T-helper 17 cell (primary cell): ENCODE results near the gene SEMA3B. TPM values are rescaled to one million over a fixed set of nuclear protein-coding genes. Genes with fewer than 3 reads are reported as not detected.
"Not testable (repeated sequence)": the region's sequence is repeated elsewhere in the genome, so short reads cannot be mapped to it uniquely, and the experiment has no call there.

Experiments used
- ATAC-seq: fragments of 150-1000 bp; cut with Tn5 transposase; 2 replicates; pipeline ENCODE4 v1.10.0; 2021; ENCODE audit warnings: mild to moderate bottlenecking, moderate library complexity
- DNase-seq, 3 donors: peaks; one replicate each; pipeline versions ENCODE4 v3.0.0 to v3.0.0-alpha.2; 2020 to 2021
- H3K9me3 ChIP-seq: one replicate; pipeline ENCODE4 v1.7.0; 2013; ENCODE audit warnings: low read length, mild to moderate bottlenecking; ENCODE audit not compliant: control insufficient read depth, poor library complexity, severe bottlenecking
- H3K27ac Mint-ChIP-seq: one replicate; pipeline ENCODE4 v1.8.0; 2022; ENCODE audit warnings: mild to moderate bottlenecking, moderate library complexity, mixed read lengths
- H3K27me3 Mint-ChIP-seq: one replicate; pipeline ENCODE4 v1.8.0; 2022; ENCODE audit warnings: mixed read lengths
- H3K36me3 Mint-ChIP-seq: one replicate; pipeline ENCODE4 v1.8.0; 2022; ENCODE audit warnings: low read depth, mixed read lengths
- H3K4me1 Mint-ChIP-seq: one replicate; pipeline ENCODE4 v1.8.0; 2022; ENCODE audit warnings: mild to moderate bottlenecking, mixed read lengths
- H3K4me3 Mint-ChIP-seq: one replicate; pipeline ENCODE4 v1.8.0; 2022; ENCODE audit warnings: mild to moderate bottlenecking, moderate library complexity, mixed read lengths
- total RNA-seq, 4 donors: library from RNA in 2 of 4; stranded (reverse) in 2 of 4; gene quantifications; one replicate each; pipeline ENCODE4 v1.2.3 and lab custom pipeline; 2022 to 2026

SEMA3B gene
- 1 to 10 TPM; 1.7 to 1.8 TPM for total RNA-seq
- total RNA-seq (lab: John Stamatoyannopoulos, UW): 2.1 to 3.9 reads per million in 2 donors

DNA sequence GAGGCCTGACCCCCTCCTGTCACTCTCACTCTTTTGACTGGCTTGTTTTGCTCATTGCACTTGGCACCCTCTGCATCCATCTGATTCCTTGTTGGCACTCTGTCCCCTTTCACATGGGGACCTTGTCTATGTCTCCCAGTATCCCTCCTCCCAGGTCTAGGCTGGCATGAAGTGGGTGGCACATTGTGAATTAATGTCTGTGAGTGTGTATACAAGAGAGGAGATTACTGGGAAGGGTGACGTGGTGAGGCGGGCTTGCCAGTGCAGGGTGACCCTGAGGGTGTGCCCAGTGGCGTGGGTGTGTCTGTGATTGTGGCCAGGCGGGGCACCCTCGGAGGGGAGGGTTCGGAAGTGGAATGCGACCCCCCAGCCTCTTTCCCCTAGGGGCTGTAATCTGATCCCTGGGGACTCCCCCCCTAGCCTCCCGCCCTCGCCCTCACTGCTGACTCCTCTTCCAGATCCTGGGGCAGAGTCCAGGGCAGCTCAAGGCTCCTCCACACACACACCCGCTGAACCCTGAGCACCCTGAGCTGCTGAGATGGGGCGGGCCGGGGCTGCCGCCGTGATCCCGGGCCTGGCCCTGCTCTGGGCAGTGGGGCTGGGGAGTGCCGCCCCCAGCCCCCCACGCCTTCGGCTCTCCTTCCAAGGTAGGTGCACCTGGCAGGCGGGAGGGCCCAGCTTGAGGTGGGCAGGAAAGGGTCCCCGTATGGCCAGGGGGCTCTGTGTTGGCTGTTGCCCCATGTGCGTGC is at the start of gene SEMA3B:
SEMA3B (plus strand) TSS at position 445 of the 749 bp plus-strand sequence; CDS start at position 539, 94 bp downstream.
- DNase-seq (no peak), ATAC-seq (no peak)
- Mint-ChIP-seq H3K27ac (no peak within 1 kb of the TSS), H3K4me1 (peaks cover 7% of the 10 kb centered on the region), H3K27me3 (peaks cover 6% of the 10 kb centered on the region), H3K36me3 (peaks cover 3% of the 10 kb centered on the region), H3K4me3 (peak within 1 kb of the TSS; percentile 62)
- no peaks in the 10 kb centered on the region for H3K9me3 ChIP-seq

DNA sequence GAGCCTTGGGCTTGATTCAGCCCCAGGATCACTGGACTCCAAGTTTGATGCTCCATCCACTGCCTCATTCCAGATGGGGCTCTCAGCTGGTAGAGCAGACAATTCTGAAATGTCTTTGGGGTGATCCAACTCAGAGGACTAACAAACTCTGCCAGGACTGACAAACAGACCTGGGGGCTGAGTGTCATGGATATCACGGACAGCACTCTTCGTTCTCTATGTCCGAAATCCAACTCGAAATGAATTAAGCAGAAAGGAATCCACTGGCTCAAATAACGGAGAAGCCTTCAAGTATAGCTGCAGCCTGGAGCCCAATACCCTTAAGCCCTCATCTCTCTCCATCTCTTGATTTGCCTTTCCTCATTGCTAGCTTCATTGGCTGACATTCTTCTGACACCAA is 49.7 kb upstream of the SEMA3B start:
- no peak for ATAC-seq
- H3K27ac Mint-ChIP-seq: no peak overlapping the region
- peaks cover 6% of the 10 kb centered on the region for H3K4me1 Mint-ChIP-seq
- no peak for DNase-seq
- no peak overlapping the region for H3K4me3 Mint-ChIP-seq
- no peaks in the 10 kb centered on the region for H3K27me3 Mint-ChIP-seq
- H3K36me3 Mint-ChIP-seq: no peaks in the 10 kb centered on the region
- no peaks in the 10 kb centered on the region for H3K9me3 ChIP-seq

DNA sequence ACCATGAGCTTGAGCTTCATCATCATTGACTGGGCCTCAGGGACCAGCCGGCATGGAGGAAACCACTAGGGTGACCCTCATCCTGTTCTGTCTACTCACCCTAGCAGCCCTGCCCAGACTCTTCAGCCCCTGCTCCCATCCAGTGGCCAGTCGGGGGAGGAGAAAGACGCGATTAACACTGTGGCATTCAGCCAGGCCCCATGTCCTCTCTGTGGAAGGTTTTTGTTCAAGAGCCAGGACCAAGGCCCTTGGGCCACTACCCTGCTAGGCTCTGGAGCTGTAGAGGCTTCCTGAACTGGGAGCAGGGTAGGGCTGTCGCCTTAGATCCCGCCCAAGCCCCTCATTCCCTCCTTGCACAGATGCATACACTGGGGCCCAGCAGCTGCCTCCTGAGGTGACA is 48.8 kb upstream of the SEMA3B start:
- DNase-seq (no peak), ATAC-seq (no peak)
- Mint-ChIP-seq H3K27me3 (no peaks in the 10 kb centered on the region), H3K4me1 (peaks cover 8% of the 10 kb centered on the region), H3K27ac (peak overlapping the region; percentile 53), H3K36me3 (no peaks in the 10 kb centered on the region), H3K4me3 (peak overlapping the region; percentile 19)
- H3K9me3 ChIP-seq: no peaks in the 10 kb centered on the region

DNA sequence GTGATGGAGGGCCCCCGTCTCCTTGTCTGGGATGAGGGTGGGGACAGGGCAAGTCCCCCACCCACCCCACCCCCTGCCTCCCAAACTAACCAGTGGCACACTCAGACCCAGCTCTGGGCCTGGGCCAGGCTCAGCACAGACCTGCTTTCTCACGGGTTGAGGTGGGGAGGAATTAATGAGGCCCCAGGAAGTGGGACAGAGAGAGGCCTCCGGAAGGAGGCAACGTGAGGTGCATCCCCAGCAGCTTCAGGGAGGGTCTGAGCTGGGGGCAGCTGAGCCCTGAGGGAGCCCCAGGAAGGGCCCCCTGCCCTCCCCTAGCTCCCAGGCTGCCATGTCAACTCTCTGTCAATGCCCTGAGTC is 47.9 kb upstream of the SEMA3B start:
- DNase-seq: no peak
- peaks cover 13% of the 10 kb centered on the region for H3K4me1 Mint-ChIP-seq
- no peaks in the 10 kb centered on the region for H3K36me3 Mint-ChIP-seq
- ATAC-seq: no peak
- no peaks in the 10 kb centered on the region for H3K9me3 ChIP-seq
- H3K4me3 Mint-ChIP-seq: no peak overlapping the region
- H3K27me3 Mint-ChIP-seq: no peaks in the 10 kb centered on the region
- peak overlapping the region; percentile 53 for H3K27ac Mint-ChIP-seq

DNA sequence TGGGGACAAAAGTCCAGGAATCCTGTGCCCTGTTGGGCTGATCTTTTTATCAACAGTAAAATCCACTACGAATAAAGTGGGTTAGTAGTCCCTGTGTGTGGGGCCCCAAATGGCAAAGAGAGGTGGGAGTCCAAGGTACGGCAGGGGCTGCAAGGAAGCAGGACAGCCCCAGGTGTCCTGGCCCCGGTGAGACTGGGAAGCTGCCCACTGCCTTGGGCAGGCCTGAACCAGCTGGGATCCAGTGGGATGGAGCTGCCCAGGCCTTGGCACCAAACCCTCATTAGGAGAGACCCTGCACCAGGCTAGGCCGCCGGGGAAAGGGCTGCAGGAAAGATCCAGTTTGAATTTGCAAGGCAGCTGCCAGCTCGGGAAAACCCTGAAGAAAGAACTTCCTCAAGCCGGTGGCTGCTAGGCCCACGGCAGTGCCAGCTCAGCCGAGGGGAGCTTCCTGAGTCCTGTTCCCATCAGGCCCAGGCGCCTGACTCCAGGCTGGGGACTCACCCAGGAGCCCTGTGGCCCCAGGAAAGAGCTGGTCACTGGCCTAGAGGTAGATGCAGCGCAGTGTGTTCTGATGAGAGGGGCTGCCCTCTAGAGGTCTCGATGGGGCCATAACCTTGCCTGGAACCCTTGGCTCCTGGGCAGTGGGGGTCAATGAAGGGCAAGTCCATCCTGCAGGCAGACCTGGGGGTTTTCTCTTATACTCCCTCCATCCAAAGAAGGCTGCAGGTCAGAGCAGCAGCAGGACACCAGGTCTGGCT is 47.4 kb upstream of the SEMA3B start:
- Mint-ChIP-seq H3K4me3 (no peak overlapping the region), H3K36me3 (no peaks in the 10 kb centered on the region), H3K4me1 (peaks cover 16% of the 10 kb centered on the region), H3K27me3 (no peaks in the 10 kb centered on the region), H3K27ac (peak overlapping the region; percentile 53)
- no peaks in the 10 kb centered on the region for H3K9me3 ChIP-seq
- ATAC-seq: no peak
- DNase-seq: no peak

DNA sequence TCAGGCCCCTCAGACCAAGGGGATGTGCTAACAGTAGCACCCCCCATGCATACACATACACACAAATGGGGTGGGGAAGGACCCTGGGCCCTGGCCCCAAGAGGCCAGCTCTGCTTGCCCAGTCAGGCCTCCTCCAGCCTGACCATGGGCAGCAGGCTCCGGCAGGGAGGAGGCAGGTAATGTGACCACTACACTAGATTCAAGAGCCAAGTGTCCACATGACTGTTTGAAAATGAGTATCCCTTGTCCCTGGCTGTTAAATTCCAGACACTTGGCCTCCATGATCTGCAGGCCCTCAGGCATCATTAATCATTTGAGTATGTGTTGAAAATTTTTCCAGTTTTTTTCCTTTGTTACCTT is 46.8 kb upstream of the SEMA3B start:
- Mint-ChIP-seq H3K36me3 (no peaks in the 10 kb centered on the region), H3K27ac (no peak overlapping the region), H3K4me1 (peaks cover 20% of the 10 kb centered on the region), H3K27me3 (no peaks in the 10 kb centered on the region), H3K4me3 (no peak overlapping the region)
- no peaks in the 10 kb centered on the region for H3K9me3 ChIP-seq
- ATAC-seq: no peak
- no peak for DNase-seq

DNA sequence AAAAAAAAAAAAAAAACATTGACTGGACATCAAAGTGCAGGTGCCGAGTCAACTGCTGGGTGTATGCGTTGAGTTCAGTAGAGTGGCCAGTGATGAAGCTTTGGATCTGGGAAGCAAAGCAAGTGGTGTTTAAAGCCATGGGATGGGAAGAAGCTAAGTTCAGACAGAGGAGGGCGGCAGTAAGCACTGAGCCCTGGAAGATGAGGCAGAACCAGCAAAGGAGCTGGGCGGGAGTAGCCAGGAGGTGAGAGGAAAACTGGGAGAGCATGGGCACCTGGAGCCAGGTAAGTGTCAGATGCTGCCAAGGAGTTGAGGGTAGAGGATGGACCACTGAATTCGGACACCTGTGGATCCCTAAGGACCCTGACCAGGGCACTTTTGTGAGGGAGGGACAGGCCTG is 44.3 kb upstream of the SEMA3B start:
- Mint-ChIP-seq H3K4me1 (peaks cover 31% of the 10 kb centered on the region), H3K27ac (no peak overlapping the region), H3K4me3 (peak overlapping the region; percentile 67), H3K27me3 (no peaks in the 10 kb centered on the region), H3K36me3 (no peaks in the 10 kb centered on the region)
- no peak for ATAC-seq
- no peak for DNase-seq
- no peaks in the 10 kb centered on the region for H3K9me3 ChIP-seq

DNA sequence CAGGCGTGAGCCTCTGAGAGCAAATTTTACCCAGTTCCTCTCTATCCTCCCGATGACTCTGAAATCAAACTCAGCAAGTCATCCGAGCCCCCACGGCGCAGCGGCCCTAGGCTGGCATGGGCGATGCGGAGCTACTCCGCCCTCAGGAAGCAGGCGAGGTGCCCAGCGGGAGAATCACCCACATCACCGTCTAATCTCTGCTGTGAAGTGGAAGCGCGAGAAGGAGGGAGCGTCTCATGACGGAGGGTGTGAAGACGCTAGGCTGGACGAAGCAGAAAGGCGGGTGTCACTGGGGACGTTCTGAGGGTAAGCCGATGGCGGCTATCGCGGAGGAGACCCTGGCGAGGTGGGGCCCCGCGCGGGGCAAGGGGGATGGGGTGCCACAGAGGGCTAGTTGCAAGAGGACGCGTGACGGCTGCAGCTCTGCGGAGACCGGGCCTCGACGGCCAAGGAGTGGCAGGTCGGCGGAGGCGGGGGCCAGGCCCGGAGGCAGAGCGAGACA is 42.0 kb upstream of the SEMA3B start:
- peak overlapping the region; percentile 87 for H3K27ac Mint-ChIP-seq
- peak overlapping the region; percentile 97 for H3K4me3 Mint-ChIP-seq
- H3K27me3 Mint-ChIP-seq: no peaks in the 10 kb centered on the region
- ATAC-seq (peak; percentile 34), DNase-seq (peak in 2 of 3 donors; percentile 27 to 30)
- H3K9me3 ChIP-seq: no peaks in the 10 kb centered on the region
- H3K4me1 Mint-ChIP-seq: peaks cover 30% of the 10 kb centered on the region
- H3K36me3 Mint-ChIP-seq: no peaks in the 10 kb centered on the region

DNA sequence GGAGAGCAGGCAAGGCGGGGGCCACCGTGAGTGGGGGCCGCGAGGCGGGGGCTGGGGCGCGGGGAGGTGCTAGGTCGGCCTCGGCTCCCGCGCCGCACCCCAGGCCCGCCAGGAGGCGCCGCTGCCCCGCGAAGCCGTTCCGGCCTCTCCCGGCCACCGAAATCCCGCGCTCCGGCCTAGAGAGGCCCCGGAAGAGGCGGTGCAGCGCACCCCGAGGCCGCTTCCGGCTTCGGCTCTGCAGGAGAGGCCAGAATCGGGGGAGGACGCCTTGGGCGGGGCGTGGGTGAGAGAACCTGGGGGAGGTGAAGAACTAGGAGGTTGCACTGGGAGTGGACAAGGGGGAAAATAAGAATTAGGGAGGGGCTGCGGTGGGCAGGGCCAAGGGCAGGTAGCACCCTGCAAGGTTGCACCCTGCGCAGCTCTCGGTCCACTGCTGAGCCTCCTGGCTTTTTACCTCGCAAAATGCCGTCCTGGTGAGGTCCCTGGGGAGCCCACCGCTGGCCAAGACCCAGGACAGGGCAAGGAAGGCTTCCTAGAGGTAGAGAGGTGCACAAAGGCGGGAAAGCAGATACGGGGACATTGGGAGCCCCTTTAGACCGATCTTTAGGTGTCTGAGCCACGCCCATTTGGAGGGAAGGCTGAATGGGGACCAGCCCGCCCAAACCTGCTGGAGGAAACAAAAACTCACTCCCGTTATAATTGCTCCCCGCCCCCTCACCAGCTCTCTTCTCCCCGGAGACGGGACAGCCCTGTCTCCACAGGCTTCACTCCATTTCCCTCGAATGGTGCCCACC is 41.4 kb upstream of the SEMA3B start:
- H3K4me3 Mint-ChIP-seq: peak overlapping the region; percentile 97
- no peaks in the 10 kb centered on the region for H3K9me3 ChIP-seq
- no peaks in the 10 kb centered on the region for H3K27me3 Mint-ChIP-seq
- DNase-seq (peak; percentile 90 to 92 (median 90)), ATAC-seq (peak; percentile 83)
- H3K36me3 Mint-ChIP-seq: no peaks in the 10 kb centered on the region
- H3K4me1 Mint-ChIP-seq: peaks cover 30% of the 10 kb centered on the region
- H3K27ac Mint-ChIP-seq: peak overlapping the region; percentile 87

DNA sequence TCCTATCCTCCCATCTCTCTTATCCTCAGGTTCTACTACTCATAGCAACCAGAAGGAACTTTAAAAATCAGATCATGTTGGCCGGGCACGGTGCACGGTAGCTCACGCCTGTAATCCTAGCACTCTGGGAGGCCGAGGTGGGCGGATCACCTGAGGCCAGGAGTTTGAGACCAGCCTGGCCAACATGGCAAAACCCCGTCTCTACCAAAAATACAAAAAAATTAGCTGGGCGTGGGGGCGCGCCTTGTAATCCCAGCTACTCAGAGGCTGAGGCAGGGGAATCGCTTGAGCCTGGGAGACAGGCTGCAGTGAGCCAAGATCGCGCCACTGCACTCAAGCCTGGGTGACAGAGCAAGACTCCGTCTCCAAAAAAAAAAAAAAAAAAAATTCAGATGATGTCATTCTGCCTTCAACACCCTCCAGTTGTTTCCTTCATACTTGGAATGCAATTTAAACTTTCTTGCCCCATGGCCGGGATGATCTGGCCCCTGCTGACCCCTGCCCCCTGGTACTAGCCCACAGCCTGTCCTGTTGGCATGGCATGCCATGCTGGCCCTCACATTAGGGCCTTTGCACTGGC is 40.7 kb upstream of the SEMA3B start:
- peak overlapping the region; percentile 97 for H3K4me3 Mint-ChIP-seq

DNA sequence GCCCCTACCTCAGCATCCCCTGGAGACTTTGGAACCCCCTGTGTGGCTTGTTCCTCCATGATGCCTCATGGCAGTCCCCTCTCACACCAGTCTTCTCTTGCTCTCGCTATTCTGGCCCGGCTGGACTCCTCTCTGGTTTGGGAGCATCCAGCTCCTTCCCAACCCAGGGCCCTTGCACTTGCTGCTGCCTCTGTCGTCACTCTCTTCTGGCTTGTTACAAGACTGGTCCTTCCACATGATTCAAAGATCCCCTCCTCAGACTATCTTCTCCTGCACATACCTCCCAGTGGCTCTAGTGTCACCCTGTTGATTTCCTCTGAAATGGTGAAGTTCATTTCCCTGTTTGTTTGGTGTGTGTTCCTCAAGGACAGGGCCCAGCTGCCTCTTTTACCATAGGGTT is 39.5 kb upstream of the SEMA3B start:
- H3K27me3 Mint-ChIP-seq: no peaks in the 10 kb centered on the region
- ATAC-seq (no peak), DNase-seq (no peak)
- no peaks in the 10 kb centered on the region for H3K9me3 ChIP-seq
- peaks cover 35% of the 10 kb centered on the region for H3K4me1 Mint-ChIP-seq
- H3K36me3 Mint-ChIP-seq: no peaks in the 10 kb centered on the region
- H3K4me3 Mint-ChIP-seq: no peak overlapping the region
- peak overlapping the region; percentile 74 for H3K27ac Mint-ChIP-seq

More for the DNA sequence above, 40.7 kb upstream of the SEMA3B start:
- H3K27me3 Mint-ChIP-seq, H3K9me3 ChIP-seq, ATAC-seq, H3K36me3 Mint-ChIP-seq, DNase-seq: not testable (repeated sequence)
- H3K27ac Mint-ChIP-seq: peak overlapping the region; percentile 87
- peaks cover 33% of the 10 kb centered on the region for H3K4me1 Mint-ChIP-seq

DNA sequence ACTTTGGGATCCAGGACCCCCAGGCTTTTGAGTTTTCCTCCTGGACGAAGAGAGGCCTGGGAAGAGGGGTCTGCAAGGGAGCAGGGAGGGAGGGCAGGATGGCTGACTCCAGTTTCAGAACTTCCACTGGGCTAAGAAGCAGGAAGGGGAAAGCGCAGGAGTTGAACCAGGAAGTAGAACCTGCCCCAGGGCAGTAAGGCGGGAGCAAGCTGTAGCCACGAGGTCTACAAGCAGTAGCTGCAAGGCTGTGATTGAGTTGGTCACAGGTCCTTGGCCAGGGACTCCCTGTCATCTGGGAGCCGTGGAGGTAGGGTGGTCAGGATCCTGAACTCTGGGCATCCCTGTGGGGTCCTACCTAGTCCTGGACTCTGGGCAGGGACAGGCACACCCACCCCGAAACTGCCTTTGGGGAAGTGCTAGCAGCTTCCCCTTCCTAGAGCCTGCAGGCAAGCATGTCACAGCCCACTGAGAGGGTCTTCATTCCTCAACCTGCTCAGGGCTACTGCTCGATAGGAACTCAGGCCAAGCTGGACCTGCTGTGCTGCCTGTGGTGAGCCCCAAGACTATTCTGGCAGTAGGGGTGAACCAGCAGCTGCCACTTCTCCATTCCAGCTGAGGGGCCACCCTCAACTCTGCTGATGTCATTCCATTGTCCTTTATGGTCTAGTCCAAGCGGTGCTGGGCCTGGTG is 38.7 kb upstream of the SEMA3B start:
- peak overlapping the region; percentile 75 for H3K27ac Mint-ChIP-seq
- ATAC-seq (no peak), DNase-seq (no peak)
- H3K4me3 Mint-ChIP-seq: no peak overlapping the region
- peaks cover 32% of the 10 kb centered on the region for H3K4me1 Mint-ChIP-seq
- no peaks in the 10 kb centered on the region for H3K36me3 Mint-ChIP-seq
- H3K9me3 ChIP-seq: no peaks in the 10 kb centered on the region
- H3K27me3 Mint-ChIP-seq: no peaks in the 10 kb centered on the region
